ENCODE measurements around the gene MEIKIN. TPM values are rescaled to one million over a fixed set of nuclear protein-coding genes. Genes with fewer than 3 reads are reported as not detected.

MEIKIN gene
- total RNA-seq, 1 donor = not detected

DNA sequence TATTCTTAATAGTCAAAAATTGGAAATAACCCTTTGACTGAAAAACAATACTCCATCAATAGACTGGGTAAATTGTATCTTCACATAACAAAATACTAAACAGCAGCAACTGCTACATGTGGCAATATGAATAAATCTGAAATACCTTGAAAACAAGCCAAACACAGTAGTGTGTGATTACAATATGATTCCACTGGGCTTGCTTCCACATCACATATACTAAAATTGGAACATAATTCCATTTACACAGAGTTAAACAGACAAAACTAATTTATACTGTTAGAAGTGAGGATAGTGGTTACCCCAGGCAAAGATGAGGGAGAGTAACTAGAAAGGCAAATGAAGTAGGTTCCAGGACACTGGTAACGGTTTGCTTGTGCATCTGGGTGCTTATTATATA, 169.0 kb downstream of the MEIKIN start:
- no peak for DNase-seq (ENCODE audit: low read depth in 2 of 3, low spot score in 2 of 3)

- DNase-seq (ENCODE audit: low read depth in 2 of 3, low spot score in 2 of 3) = no peak
Measured at GRCh38 chr5:131774652-131775367, 170.7 kb downstream of the MEIKIN start.

DNA sequence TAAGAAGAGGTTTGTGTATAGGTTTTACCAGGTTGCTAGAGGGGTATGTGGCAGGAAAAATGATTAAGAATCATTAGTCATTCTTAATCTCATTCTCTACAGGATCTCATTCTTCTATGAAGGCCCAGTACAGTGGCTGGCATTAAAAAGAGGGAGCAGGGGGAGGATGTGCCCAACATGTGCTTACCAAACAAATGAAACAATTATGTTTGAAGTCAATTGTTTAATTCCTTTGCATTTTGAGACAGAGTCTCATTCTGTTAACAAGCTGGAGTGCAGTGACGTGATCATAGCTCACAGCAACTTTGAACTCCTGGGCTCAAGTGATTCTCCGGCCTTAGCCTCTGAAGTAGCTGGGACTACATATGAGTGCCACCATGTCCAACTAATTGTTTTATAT, 171.7 kb downstream of the MEIKIN start:
- no peak for DNase-seq (ENCODE audit: low read depth in 2 of 3, low spot score in 2 of 3)

DNA sequence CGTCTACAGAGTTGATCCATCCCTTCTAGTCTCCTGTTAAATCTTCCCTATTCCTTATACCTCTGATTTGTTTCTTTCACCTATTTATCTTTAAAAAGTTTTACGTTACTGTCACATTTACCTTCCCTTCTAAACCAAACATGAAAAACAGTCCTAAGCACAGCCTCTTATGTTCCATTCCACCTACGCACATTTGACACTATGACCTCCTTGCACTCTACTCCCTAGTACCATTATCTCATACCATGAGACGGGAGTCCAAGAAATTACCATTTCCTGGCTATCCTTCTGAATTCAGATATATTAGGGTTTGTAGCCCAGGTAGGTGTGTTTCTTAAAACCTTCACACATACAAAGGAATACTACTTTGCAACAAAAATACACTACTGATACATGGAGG, 173.8 kb downstream of the MEIKIN start:
- no peak for DNase-seq (ENCODE audit: low read depth in 2 of 3, low spot score in 2 of 3)

DNA sequence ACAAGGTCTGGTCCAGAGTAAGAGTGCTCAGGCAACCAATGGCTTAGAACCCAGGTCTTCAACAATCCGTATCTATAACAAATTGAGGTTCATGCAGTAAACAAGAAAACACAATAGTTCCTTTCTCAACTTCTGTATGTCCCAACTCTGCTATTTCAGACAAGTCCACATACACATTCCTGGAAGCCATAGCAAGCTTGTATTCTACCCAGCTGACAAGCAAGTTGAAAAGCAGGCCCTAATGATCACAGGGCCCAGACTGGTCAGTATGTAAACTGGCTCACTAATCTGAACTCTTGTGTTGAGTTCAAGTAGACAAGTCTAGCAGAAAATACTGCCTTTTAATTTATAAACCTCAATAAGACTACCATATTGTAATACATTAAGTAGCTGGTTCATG, 175.5 kb downstream of the MEIKIN start:
- DNase-seq (ENCODE audit: low read depth in 2 of 3, low spot score in 2 of 3) = no peak

GRCh38 chr5:131769336-131769735, 176.1 kb downstream of the MEIKIN start:
- peak in 1 of 3 donors; percentile 36 for DNase-seq (ENCODE audit: low read depth in 2 of 3, low spot score in 2 of 3)

DNA sequence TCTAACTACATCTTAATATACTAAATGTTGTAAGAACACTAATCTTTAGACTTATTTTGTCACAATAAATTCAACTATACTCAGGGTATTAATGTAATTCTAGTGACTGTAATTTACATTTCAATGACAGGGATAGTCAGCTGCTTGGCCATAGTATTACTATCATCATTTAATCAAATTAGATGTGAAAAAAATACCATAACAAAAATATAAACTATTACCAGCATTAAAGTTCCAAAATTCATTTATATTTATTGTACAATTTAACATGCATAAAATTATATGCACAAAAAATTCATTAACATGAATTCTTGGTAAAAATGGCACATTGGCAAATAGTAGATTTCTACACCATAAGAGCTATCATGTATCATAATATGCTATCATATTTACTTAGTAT, 177.6 kb downstream of the MEIKIN start:
- no peak for DNase-seq (ENCODE audit: low read depth in 2 of 3, low spot score in 2 of 3)

GRCh38 chr5:131766689-131767088, 178.8 kb downstream of the MEIKIN start:
- no peak for DNase-seq (ENCODE audit: low read depth in 2 of 3, low spot score in 2 of 3)

- no peak for DNase-seq (ENCODE audit: low read depth in 2 of 3, low spot score in 2 of 3)
Measured at GRCh38 chr5:131765261-131765660, 180.2 kb downstream of the MEIKIN start.

- no peak for DNase-seq (ENCODE audit: low read depth in 2 of 3, low spot score in 2 of 3)
Measured at GRCh38 chr5:131763968-131764367, 181.5 kb downstream of the MEIKIN start.

DNA sequence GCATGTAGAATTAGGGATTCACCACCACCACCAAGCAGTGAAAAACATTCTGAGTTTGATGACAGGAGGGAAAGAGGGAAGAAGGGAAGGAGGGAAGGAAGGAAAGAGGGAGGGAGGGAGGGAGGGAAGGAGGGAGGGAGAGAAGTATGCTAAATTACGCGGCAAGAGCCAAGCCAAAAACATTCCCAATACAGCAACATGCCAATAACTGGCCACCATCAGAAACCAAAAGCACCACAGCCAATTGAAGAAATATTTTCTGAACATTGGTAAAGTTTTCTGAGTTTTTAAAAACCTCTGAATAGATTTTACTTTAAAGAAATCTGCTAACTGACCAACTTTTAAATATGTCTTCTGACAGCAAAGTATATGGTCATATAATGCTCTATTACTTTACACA, 184.7 kb downstream of the MEIKIN start:
- no peak for DNase-seq (ENCODE audit: low read depth in 2 of 3, low spot score in 2 of 3)

- DNase-seq (ENCODE audit: low read depth in 2 of 3, low spot score in 2 of 3) = no peak
Measured at GRCh38 chr5:131759704-131760103, 185.8 kb downstream of the MEIKIN start.

- DNase-seq (ENCODE audit: low read depth in 2 of 3, low spot score in 2 of 3) = peak in 1 of 3 donors; percentile 34
Measured at GRCh38 chr5:131758520-131758900, 187.0 kb downstream of the MEIKIN start.

GRCh38 chr5:131757830-131758519, 187.5 kb downstream of the MEIKIN start:
- DNase-seq (ENCODE audit: low read depth in 2 of 3, low spot score in 2 of 3) = no peak

Other genes with a start within 250 kb of the MEIKIN start
- 45.8 TPM for gene FNIP1, start 148.6 kb downstream of the MEIKIN start, total RNA-seq
- 0.27 TPM for gene ACSL6, start 66.0 kb upstream of the MEIKIN start, total RNA-seq
- not detected for gene IL3, start 115.0 kb upstream of the MEIKIN start, total RNA-seq
- gene CSF2, start 128.1 kb upstream of the MEIKIN start, total RNA-seq = not detected